Left ventricle myocardium inferior (tissue), 1 donor: ENCODE data around the gene UGCG. TPM values are rescaled to one million over a fixed set of nuclear protein-coding genes. Genes with fewer than 3 reads are reported as not detected.
"Not testable (repeated sequence)": the region's sequence is repeated elsewhere in the genome, so short reads cannot be mapped to it uniquely, and the experiment has no call there.

ENCODE experiments used
- DNase-seq: peaks from one replicate; pipeline ENCODE4 v3.0.0-alpha.2; 2020
- H3K27ac ChIP-seq: fragments of 200-600 bp; replicated peaks from 2 replicates; pipeline ENCODE4 v1.8.0; 2021
- H3K27me3 ChIP-seq: fragments of 200-600 bp; 2 replicates; pipeline ENCODE4 v1.8.0; 2021; ENCODE audit warnings: low read depth
- H3K36me3 ChIP-seq: fragments of 200-600 bp; 2 replicates; pipeline ENCODE4 v1.8.0; 2021
- H3K4me1 ChIP-seq: fragments of 200-600 bp; 2 replicates; pipeline ENCODE4 v1.8.0; 2021
- H3K4me3 ChIP-seq: fragments of 200-600 bp; 2 replicates; pipeline ENCODE4 v1.8.0; 2021; ENCODE audit warnings: mild to moderate bottlenecking, moderate library complexity
- H3K9me3 ChIP-seq: fragments of 200-600 bp; replicated peaks from 2 replicates; pipeline ENCODE4 v1.8.0; 2021
- intact Hi-C: fragments of 100-400 bp; cut with micrococcal nuclease; formaldehyde crosslinking; loops from one replicate; pipeline ENCODE4 v1.11.0; 2022
- total RNA-seq: library from RNA; stranded (reverse); fragmentation: NEBNext Ultra II Directional; extraction: Animal tissue kit (Norgen Biotek cat#: 25700); gene quantifications from one replicate; pipeline ENCODE4 v1.2.1, GENCODE V29; 2021
- TF ChIP-seq, protein P1 (sequence below): fragments of 200-600 bp; IDR thresholded peaks from 2 replicates; pipeline ENCODE4 v1.8.0; 2021; ENCODE audit warnings: antibody characterized with exemption, mild to moderate bottlenecking, borderline replicate concordance
- donor health status: DM: no; HTN: yes; CAD: no; lungs with severe emphysema.

UGCG gene
- total RNA-seq, 1 donor from 2014 or later: 12.7 TPM

- no peak overlapping the region for H3K4me3 ChIP-seq
- no peaks in the 10 kb centered on the region for H3K36me3 ChIP-seq
- H3K9me3 ChIP-seq: no peaks in the 10 kb centered on the region
- H3K27me3 ChIP-seq: no peaks in the 10 kb centered on the region
- TF ChIP-seq, protein P1, sequence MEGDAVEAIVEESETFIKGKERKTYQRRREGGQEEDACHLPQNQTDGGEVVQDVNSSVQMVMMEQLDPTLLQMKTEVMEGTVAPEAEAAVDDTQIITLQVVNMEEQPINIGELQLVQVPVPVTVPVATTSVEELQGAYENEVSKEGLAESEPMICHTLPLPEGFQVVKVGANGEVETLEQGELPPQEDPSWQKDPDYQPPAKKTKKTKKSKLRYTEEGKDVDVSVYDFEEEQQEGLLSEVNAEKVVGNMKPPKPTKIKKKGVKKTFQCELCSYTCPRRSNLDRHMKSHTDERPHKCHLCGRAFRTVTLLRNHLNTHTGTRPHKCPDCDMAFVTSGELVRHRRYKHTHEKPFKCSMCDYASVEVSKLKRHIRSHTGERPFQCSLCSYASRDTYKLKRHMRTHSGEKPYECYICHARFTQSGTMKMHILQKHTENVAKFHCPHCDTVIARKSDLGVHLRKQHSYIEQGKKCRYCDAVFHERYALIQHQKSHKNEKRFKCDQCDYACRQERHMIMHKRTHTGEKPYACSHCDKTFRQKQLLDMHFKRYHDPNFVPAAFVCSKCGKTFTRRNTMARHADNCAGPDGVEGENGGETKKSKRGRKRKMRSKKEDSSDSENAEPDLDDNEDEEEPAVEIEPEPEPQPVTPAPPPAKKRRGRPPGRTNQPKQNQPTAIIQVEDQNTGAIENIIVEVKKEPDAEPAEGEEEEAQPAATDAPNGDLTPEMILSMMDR: no peak
- no peak for DNase-seq
- H3K27ac ChIP-seq: no peak overlapping the region
- intact Hi-C loops: no loop called here
- no peaks in the 10 kb centered on the region for H3K4me1 ChIP-seq
Measured at GRCh38 chr9:111945216-111945615, 48.6 kb downstream of the UGCG start.

DNA sequence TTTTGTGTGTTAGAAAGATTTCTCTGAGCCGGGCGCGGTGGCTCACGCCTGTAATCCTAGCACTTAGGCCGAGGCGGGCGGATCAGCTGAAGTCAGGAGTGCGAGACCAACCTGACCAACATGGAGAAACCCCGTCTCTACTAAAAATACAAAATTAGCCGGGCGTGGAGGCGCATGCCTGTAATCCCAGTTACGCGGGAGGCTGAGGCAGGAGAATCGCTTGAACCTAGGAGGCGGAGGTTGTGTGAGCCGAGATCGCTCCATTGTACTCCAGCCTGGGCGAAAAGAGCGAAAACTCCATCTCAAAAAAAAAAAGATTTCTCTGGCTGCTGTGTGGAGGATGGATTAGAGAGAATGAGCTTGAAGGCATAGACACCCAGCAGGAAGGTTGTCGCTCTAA lies 51.5 kb downstream of the UGCG start:
- H3K27ac ChIP-seq, H3K4me1 ChIP-seq, H3K4me3 ChIP-seq, DNase-seq, H3K9me3 ChIP-seq, intact Hi-C loops, H3K36me3 ChIP-seq, H3K27me3 ChIP-seq: not testable (repeated sequence)

DNA sequence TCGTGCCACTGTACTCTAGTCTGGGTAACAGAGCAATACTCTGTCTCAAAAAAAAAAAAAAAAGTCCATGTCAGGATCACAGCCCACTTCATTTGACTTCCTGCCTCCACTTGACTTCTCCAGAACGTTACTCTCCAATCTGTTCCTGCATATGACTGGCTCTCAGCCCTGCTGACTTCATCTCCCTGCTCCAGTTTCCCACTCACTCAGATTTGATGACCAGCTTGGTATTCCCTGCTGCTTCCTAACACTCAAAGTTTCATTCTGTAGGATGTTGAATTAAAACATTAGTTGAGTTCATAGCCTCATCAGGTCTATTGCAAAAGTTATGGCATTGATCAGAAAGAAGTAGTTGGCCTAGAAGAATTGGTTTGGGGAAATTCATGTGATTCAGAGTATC lies 52.3 kb downstream of the UGCG start:
- intact Hi-C loops: no loop called here
- H3K9me3 ChIP-seq: no peaks in the 10 kb centered on the region
- H3K27ac ChIP-seq: no peak overlapping the region
- no peaks in the 10 kb centered on the region for H3K4me1 ChIP-seq
- no peak overlapping the region for H3K4me3 ChIP-seq
- H3K27me3 ChIP-seq: no peaks in the 10 kb centered on the region
- TF ChIP-seq, protein P1: no peak
- no peak for DNase-seq
- no peaks in the 10 kb centered on the region for H3K36me3 ChIP-seq

DNA sequence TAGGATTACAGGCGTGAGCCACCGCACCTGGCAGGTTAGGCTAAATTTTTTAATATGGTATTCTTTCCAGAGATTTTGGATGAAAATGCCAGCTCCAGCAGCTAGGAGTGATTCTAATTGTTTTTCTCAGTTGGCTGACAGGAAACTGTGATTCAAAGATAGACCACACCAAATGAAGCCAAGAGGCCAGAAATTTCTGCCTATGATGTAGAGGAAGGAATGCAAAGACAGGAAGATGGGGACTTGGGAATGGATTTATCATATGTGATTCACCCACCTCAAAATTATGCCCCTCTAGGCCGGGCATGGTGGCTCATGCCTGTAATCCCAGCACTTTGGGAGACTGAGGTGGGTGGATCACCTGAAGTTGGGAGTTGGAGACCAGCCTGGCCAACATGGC lies 53.3 kb downstream of the UGCG start:
- no peaks in the 10 kb centered on the region for H3K9me3 ChIP-seq
- TF ChIP-seq, protein P1: no peak

GRCh38 chr9:111952559-111952958 lies 55.9 kb downstream of the UGCG start:
- intact Hi-C loops: no loop called here
- no peaks in the 10 kb centered on the region for H3K9me3 ChIP-seq
- DNase-seq: no peak
- TF ChIP-seq, protein P1: no peak
- H3K36me3 ChIP-seq: no peaks in the 10 kb centered on the region
- no peak overlapping the region for H3K4me3 ChIP-seq
- H3K27me3 ChIP-seq: no peaks in the 10 kb centered on the region
- H3K4me1 ChIP-seq: peaks cover 4% of the 10 kb centered on the region
- no peak overlapping the region for H3K27ac ChIP-seq

More for the DNA sequence above, 53.3 kb downstream of the UGCG start:
- no peak for DNase-seq
- Histone ChIP-seq H3K27ac (no peak overlapping the region), H3K4me1 (no peaks in the 10 kb centered on the region), H3K4me3 (no peak overlapping the region), H3K27me3 (no peaks in the 10 kb centered on the region), H3K36me3 (no peaks in the 10 kb centered on the region)
- intact Hi-C loops: no loop called here

DNA sequence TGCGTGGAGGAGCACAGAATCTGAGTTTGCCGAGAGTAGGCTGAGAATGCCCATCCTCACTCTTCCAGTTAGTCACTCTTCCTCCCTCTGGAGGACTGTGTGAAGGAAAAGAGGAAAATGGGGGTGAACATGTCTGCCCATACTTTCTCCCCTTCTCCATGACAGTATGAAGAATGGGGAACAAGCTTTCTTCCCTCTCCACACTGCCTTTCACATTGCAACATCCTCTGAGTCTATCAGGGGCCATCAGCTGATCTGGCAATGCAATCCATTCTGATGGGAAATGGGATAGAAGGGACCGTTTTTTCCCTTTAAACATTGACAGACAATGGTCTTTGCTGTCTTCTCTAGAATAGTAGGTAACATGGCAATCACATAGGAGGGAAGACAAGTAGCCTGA lies 56.8 kb downstream of the UGCG start:
- H3K27ac ChIP-seq: no peak overlapping the region
- DNase-seq: no peak
- TF ChIP-seq, protein P1: no peak
- H3K4me1 ChIP-seq: peaks cover 11% of the 10 kb centered on the region
- no peaks in the 10 kb centered on the region for H3K9me3 ChIP-seq
- H3K4me3 ChIP-seq: no peak overlapping the region
- H3K36me3 ChIP-seq: no peaks in the 10 kb centered on the region
- H3K27me3 ChIP-seq: no peaks in the 10 kb centered on the region
- intact Hi-C loops: no loop called here
